GM12892 (cell line): ENCODE data around the gene AUH.

ENCODE experiments used
- POLR2A ChIP-seq: IDR thresholded peaks from 2 replicates; pipeline ENCODE4 v1.6.1; 2011; ENCODE audit warnings: low read depth, low read length, control low read depth
- TAF1 ChIP-seq: IDR thresholded peaks from 2 replicates; pipeline ENCODE4 v1.6.1; 2011; ENCODE audit warnings: low read depth, mild to moderate bottlenecking, control low read depth, low read length, borderline replicate concordance

GRCh38 chr9:91198405-91198804 is 163.3 kb downstream of the AUH start:
- TF ChIP-seq TAF1, result no peak
- TF ChIP-seq POLR2A, result no peak
